ENCODE results near the gene DNAJB9.

DNA sequence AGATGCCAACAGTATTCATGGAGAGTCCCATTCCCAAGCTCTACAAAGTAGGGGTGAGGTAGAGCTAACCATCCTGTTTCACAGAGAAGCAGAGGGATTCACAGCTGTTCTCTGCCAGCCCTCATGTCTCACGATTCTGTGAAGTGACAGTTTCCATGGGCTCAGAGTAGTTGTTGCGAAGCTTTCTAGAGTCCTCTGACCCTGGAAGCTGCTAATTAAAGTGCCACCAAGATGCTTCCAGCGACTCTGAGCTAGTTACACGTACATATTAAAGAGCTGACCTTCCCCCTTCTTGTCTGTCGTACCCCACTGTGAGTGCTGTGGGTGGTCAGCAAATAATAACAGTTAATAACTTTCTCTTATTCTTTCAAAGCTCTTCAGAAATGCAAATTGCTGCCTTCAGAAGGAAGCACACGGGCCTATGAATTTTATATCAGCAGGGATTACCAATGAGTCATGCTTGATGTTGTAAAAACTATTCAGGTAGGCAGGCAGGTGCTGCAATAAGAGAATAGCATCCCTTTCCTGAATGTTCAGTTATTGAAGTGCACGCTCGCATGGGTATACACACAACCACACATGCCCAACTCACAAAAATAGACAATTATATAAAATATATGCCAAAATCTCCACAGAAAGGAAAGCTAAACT is 34.1 kb downstream of the DNAJB9 start:
- no peak for TF ChIP-seq ZNF8 (CRISPR knock-in tag; IDR thresholded peaks at IDR 0.05)
- no peak for TF ChIP-seq RARB (CRISPR knock-in tag; IDR thresholded peaks at IDR 0.05)
- no peak for TF ChIP-seq ZC3H10 (CRISPR knock-in tag; IDR thresholded peaks at IDR 0.05)
- no peak for TF ChIP-seq ZFP3 (CRISPR knock-in tag; IDR thresholded peaks at IDR 0.05)
- TF ChIP-seq ARNTL (CRISPR knock-in tag; IDR thresholded peaks at IDR 0.05; ENCODE audit: borderline replicate concordance, low read depth) = no peak
- TF ChIP-seq, protein P1, sequence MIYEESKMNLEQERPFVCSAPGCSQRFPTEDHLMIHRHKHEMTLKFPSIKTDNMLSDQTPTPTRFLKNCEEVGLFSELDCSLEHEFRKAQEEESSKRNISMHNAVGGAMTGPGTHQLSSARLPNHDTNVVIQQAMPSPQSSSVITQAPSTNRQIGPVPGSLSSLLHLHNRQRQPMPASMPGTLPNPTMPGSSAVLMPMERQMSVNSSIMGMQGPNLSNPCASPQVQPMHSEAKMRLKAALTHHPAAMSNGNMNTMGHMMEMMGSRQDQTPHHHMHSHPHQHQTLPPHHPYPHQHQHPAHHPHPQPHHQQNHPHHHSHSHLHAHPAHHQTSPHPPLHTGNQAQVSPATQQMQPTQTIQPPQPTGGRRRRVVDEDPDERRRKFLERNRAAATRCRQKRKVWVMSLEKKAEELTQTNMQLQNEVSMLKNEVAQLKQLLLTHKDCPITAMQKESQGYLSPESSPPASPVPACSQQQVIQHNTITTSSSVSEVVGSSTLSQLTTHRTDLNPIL (CRISPR knock-in tag; IDR thresholded peaks at IDR 0.05; ENCODE audit: low read depth) = no peak
- TF ChIP-seq OSR1 (CRISPR knock-in tag; IDR thresholded peaks at IDR 0.05) = no peak
- TF ChIP-seq, protein P2, sequence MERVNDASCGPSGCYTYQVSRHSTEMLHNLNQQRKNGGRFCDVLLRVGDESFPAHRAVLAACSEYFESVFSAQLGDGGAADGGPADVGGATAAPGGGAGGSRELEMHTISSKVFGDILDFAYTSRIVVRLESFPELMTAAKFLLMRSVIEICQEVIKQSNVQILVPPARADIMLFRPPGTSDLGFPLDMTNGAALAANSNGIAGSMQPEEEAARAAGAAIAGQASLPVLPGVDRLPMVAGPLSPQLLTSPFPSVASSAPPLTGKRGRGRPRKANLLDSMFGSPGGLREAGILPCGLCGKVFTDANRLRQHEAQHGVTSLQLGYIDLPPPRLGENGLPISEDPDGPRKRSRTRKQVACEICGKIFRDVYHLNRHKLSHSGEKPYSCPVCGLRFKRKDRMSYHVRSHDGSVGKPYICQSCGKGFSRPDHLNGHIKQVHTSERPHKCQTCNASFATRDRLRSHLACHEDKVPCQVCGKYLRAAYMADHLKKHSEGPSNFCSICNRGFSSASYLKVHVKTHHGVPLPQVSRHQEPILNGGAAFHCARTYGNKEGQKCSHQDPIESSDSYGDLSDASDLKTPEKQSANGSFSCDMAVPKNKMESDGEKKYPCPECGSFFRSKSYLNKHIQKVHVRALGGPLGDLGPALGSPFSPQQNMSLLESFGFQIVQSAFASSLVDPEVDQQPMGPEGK (CRISPR knock-in tag; IDR thresholded peaks at IDR 0.05; ENCODE audit: borderline replicate concordance) = no peak
- TF ChIP-seq GLIS3 (CRISPR knock-in tag; IDR thresholded peaks at IDR 0.05) = no peak
- no peak for TF ChIP-seq ZFP30 (CRISPR knock-in tag; IDR thresholded peaks at IDR 0.05)
- TF ChIP-seq ZNF70 (CRISPR knock-in tag; IDR thresholded peaks at IDR 0.05) = no peak
- no peak for TF ChIP-seq PPARA (CRISPR knock-in tag; IDR thresholded peaks at IDR 0.05; ENCODE audit: borderline replicate concordance)
- TF ChIP-seq, protein P3, sequence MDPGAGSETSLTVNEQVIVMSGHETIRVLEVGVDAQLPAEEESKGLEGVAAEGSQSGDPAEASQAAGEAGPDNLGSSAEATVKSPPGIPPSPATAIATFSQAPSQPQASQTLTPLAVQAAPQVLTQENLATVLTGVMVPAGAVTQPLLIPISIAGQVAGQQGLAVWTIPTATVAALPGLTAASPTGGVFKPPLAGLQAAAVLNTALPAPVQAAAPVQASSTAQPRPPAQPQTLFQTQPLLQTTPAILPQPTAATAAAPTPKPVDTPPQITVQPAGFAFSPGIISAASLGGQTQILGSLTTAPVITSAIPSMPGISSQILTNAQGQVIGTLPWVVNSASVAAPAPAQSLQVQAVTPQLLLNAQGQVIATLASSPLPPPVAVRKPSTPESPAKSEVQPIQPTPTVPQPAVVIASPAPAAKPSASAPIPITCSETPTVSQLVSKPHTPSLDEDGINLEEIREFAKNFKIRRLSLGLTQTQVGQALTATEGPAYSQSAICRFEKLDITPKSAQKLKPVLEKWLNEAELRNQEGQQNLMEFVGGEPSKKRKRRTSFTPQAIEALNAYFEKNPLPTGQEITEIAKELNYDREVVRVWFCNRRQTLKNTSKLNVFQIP (CRISPR knock-in tag; IDR thresholded peaks at IDR 0.05; ENCODE audit: borderline replicate concordance, low read depth) = no peak
- no peak for TF ChIP-seq ISL1 (CRISPR knock-in tag; IDR thresholded peaks at IDR 0.05)
